Retina (tissue), 1 donor: ENCODE results near the gene BCAS4.
A peak's percentile ranks its signal among the peaks of the same experiment; 100 is the strongest.

Source experiments
- DNase-seq: peaks from one replicate; pipeline ENCODE4 v3.0.0-alpha.2; 2016

Gene BCAS4

DNA sequence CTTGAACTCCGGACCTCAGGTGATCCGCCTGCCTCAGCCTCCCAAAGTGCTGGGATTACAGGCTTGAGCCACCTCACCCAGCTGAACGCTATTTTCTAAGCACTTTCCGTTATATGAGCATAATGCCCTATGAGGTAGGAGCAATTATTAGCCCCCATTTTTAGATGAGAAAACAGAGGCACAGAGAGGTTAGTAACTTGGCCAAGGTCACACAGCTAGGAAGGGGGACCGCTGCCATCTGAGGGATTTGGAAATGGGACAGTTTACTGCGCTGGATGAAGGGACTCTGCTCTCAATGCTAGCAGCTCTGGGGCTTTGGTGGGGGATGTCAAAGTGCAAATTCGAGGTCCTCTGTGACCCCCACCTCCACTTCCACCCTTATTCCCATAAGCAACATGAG lies 62.5 kb downstream of the BCAS4 start:
- DNase-seq, result no peak

DNA sequence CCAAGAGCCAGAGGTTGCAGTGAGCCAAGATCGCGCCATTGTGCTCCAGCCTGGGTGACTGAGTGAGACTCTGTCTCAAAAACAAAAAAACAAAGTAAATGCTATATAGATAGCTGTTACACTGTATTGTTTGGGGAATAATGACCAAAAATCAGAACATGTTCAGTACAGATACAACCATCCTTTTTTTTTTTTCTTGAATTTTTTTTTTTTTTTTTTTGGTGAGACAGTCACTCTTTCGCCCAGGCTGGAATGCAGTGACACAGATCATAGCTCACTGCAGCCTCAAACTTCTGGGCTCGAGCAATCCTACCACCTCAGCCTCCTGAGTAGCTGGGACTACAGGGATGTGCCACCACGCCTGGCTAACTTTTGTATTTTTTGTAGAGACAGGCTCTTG lies 63.7 kb downstream of the BCAS4 start:
- no peak for DNase-seq

DNA sequence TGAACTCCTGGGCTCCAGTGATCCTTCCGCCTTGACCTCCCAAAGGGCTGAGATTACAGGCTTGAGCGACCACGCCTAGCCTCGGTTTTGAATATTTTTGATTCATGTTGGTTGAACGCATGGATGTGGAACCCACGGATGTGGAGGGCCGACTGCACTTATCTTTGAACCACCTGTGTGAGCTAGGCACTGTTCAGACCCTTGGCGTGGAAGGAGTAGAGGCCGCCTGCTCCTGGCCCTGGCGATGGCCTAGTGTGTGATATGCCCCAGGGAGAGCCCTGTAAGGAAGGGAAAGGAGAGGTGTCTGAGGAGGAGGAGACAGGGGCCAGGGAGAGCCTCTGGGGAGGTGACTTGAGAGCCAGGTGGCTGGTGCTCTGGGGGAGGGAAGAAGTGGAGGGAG lies 64.3 kb downstream of the BCAS4 start:
- DNase-seq, result no peak

DNA sequence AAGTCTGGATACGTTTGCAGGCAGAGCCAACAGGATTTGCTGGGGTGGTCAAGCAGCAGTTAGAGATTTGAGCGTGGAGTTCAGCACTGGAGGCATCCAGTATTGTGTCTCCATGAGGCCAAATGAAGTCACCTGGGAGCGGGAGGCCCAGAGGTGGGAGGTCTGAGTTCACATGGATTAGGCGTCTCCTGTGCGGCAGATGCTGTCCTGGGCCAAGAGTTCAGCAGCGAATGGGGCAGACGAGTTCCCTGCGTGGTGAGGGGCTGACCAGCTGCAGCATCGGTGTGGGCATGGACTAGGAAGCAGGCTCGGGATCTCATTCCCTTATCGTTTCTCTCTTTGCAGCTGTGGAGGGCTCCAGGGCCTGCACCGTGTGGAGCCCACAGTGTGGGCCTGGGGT lies 66.2 kb downstream of the BCAS4 start:
- no peak for DNase-seq

DNA sequence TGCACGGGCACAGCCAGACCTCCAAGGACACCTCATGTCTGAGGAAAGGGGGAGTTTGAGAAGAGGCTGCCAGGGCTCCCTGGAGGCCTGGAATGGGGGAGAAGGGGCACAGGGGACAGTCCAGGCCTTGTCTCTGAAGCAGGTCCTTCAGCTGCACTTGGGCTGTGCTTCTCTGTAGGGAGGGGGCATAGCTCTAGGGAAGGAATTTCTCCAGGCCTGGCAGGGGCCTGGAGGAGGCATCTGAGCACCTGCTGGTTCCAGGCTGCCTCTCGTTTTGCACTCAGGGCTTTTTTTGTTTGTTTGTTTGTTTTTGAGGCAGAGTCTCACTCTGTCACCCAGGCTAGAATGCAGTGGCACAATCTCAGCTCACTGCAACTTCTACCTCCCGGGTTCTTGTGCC lies 67.7 kb downstream of the BCAS4 start:
- no peak for DNase-seq

DNA sequence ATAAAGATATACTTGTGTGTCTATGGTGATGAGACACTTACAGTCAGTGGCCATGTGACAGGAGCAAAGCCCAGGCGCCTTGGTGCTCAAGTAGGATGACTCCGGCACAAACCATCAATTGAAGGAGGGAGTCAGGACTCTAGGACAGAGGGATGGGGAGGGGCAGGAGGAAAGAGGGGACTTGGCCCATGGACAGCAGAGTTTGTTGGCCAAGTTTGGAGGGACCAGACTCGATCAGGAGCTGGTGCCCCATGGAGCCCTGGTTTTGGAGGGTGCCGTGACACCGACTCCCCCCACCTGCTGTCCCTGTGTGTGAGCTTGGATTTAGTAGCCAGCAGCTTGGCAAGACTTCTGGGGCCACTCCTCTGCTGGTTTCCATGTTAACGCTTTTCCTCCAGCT lies 70.3 kb downstream of the BCAS4 start:
- no peak for DNase-seq

DNA sequence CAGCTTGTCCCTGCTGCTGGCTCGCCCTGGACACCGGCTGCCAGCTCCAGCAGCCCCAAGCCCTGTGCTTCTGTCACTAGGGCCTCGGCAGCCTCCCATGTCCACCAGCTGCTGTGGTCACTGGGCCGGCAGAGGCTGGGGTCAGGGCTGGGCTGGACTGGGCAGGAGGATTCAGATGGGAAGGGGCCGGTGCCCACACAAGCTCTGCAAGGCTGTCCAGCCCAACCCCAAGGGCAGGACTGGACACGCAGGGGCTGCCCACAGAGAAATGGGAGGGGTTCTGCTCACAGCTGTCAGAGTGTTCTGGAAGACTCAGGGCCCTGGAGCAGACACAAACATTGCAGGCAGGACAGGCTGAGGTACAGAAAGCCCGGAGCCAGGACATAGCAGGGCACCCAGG lies 70.7 kb downstream of the BCAS4 start:
- DNase-seq, result no peak

DNA sequence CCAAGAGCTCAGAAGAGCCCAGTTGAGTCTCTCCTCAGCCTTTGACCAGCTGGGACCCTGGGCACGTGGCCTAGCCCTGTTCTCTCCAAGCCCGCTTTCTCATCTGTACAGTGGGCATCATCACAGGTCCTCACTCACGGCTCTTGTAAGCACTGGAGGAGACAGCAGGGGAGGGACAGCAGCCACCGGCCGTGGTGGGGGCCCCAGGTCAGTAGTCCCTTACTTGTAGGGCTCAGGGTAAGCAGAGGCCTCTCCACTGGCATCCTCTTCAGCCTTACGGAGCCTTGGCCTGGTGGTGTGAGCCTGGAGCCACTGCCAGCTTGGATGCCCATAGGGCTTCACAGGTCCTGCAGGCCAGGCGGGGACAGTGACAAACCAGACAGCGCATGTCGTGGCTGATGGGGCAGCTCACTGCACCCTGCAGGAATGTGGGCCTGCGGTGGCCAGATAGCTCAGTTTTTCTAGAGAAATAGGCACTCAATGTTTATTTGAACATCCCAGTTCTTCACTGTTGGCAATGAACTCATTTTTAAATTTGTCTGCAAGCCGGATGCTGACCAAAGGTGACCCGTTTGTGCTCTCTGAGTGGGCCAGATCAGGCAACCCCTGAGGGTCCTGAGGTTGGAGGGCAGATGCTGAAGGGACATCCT lies 71.3 kb downstream of the BCAS4 start:
- DNase-seq, result no peak

DNA sequence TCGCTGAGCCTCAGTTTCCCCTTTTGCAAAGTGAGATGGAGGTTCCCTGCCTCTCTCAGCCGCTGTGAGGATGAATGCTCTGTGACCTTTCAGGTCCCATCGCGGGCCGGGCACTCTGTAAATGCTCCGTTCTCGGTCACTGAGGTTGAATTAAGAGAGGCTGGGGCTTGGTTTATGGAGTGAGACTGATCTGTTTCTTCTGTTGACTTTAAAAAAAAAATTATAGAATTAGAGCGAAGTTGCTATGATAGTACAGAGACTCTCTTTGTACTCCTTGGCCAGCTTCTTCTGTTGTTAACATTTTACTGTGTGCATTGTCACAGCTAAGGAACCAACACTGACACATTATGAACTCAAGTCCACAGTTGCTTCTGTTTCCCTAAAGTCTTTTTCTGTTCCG lies 72.0 kb downstream of the BCAS4 start:
- DNase-seq, result no peak

DNA sequence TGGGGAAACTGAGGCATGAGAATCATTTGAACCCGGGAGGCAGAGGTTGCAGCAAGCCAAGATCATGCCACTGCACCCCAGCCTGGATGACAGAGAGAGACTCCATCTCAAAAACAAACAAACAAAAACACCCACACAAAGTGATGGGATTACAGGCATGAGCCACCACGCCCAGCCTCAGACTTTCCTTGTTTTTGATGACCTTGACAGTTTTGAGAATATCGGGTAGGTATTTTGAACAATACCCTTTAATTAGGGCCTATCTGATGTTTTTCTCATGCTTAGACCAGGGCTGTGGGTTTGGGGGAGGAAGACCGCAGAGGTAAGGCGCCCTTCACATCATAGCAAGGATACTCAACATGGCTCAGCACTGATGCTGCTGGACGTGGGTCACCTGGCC lies 72.9 kb downstream of the BCAS4 start:
- DNase-seq, result no peak

DNA sequence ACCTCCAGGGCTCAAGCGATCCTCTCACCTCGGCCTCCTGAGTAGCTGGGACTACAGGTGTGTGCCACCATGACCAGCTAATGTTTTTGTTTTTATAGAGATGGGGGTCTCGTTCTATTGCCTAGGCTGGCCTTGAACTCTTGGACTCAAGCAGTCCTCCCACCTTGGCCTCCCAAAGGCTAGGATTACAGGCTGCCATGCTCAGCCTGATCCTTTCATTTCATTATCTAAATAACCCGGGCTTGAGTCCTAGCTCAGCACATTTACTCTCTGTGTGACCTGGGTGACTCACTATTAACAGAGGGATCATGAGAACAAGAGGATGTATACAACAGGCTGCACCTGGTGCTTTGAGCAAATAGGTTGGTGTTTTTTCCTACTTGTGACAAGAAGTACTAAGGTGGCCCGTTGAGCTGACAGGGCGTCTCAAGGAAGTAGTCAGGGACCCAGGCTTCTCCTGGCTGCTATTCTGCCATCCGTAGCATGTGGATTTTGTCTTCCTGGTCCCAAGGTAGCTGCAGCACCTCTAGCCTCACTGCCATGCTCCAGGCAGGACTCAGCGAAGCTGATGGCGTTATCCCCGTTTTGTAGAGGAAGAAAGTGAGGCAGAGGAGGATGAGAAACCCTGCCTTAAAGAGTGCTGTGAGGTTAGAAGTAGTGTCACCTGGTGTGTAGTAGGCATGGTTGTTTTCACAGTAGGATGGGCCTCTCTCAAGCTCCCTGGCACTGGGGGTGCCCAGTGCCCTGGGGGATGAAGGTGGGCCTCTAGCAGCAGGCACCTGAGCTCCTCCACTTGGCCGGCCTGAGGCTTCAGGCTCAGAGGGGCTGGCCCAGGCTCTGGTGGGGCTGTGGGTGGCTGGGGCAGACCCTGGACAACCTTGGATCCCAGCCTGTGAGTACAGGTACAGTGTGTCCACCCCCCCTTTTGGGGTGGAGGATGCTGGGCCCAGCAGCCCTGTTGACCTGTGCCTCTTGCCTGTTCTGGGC lies 73.9 kb downstream of the BCAS4 start:
- no peak for DNase-seq

DNA sequence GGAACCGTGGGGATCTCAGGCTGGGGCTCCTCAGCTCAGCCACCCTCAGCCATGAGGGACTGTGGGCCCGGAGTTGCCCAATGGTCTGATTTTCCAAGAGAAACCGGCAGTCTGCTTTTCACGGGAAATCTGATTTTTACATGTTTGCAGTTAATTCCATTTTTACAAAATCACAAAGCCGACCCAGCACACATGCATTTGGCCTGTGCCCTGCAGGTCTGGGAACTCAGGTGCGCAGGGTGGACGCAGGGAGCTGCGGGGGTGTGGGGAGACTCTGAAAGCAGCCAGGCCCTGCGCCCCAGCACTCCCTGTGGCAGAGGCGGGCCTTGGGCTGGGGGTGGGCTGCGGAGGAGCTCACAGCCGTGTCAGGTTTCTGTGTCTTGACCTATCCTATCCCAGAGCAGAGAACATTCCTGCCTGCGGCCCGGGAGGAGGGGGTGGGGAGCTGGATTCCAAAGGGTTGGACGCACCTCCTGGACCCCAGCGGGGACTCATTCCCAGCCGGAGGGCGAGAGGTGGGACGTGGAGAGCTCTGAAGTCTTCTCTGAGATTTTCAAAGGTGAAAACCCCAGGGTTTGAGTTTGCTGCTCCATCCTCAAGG lies 75.8 kb downstream of the BCAS4 start:
- peak; percentile 74 for DNase-seq

DNA sequence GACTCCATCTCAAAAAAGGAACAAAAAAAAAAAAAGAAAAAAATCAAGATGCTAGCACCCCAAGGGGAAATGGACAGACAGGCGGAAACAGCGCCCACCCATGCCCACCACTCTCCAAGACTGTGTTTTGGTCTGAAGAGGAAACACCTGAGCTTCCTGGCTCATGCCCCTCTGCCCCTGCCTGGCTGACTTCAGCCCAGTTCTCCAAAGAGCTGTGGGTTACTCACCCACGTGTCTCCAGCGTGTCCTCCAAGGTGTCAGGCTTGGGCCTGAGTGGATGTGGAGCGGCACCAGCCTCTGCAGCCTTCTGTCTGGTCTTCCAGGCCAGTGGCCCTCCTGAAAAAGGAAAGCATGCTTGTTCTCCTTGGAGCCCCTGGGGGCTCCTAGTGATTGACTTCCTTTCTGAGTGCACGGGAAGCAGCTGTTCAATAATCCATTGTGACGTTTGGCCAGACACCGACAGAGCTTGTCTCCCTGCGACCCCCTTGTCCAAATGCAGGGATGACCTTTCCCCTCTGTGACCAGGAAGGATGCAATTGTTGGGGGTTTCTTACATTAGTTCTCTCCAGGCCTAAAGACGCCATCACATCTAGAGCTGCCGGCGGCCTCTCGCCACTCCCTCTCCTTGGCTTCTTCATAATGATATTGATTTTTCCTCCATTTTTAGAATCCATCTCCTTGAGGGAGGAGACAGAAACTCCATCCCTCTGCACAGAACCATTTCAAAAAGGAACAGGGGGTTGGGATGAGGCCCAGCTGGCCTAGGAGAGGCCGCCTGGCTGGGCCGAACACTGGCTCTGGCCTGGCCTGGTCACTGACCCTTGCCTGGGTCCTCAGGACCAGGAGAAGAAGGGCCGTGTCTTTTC lies 77.9 kb downstream of the BCAS4 start:
- peak; percentile 65 for DNase-seq

DNA sequence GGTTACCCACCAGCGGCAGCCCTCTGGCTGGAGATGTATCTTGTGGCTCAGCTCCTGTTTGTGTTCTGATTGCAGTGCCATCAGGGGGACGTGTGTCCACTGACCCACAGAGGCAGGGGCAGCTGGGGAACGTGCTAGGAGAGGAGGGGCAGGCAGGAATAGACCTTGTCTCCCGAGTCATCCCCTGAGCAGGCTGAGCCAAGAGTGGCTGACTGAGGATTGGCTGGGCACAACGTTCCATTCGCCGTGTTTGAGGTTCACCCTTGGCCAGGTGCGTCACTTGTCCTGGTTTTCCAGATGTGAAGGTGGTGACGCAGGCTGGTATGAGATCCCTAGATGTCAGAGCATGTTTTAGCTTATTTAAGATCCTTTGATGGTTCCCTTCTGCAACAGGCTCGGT lies 78.7 kb downstream of the BCAS4 start:
- no peak for DNase-seq

DNA sequence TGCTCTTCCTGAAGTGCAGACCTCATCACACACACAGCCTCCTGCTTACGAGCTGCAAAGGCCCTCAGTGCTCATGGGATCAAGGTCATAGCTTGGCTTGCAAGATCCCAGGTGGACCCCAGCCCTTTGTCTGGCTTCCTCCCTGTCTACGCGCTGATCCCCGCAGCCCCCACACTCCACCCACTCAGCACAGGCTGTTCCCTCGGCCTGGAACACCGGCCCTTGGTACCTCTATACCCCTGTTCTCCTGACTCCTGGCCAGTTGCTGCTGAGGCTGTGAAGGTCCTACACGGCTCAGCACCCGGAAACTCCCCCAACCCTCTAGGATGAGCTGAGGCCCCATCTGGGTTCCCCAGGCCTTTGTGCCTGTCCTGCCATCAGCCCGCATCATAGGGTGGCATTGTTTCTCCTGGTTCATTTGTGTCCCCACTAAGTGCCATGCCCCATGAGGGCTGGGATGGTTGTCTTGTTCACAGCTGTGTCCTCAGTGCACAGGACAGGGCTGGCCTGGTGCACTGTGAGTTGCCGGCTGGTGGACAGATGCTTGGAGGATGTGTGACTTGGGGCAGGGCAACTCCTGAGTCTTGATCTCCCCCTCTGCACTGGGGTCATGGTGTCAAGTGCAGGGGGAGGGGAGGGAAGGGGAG lies 79.4 kb downstream of the BCAS4 start:
- no peak for DNase-seq

DNA sequence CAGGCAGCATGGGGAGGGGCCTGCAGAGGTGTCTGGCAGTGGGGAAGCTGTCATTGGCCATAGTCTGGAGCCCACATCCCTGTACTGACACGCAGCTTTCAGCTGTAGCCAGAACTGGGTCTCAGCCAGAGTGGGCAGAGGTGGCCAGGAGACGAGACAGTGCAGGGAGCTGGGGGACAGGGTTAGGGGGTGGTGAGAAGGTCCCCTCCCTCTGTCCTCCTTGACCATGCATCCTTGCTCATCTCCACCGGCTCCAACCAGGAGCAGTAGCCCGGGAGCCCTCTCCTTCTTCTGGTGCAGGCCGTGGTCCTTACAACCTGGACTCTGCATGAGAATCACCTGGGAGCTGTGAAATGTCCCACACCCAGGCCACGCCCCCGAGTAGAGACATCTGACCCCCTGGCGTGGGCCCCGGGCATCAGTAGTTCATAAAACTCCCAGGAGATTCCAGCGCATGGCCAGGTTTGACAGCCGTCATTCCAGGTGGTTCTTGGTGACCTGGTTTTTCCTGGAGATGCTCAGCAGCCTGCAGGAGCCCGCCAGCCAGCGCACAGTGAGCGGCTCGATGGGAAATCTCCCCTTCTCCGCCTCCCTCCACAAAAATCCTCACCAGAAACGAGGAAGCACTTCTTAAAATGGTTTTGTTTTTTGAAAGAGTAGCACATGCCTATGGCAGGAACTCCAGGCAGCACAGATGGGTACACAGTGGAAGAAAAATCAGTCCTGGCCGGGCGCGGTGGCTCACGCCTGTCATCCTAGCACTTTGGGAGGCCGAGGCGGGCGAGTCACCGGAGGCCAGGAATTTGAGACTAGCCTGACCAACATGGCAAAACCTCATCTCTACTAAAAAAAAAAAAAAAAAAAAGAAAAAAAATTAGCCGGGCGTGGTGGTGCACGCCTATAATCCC lies 80.2 kb downstream of the BCAS4 start:
- DNase-seq, result no peak

DNA sequence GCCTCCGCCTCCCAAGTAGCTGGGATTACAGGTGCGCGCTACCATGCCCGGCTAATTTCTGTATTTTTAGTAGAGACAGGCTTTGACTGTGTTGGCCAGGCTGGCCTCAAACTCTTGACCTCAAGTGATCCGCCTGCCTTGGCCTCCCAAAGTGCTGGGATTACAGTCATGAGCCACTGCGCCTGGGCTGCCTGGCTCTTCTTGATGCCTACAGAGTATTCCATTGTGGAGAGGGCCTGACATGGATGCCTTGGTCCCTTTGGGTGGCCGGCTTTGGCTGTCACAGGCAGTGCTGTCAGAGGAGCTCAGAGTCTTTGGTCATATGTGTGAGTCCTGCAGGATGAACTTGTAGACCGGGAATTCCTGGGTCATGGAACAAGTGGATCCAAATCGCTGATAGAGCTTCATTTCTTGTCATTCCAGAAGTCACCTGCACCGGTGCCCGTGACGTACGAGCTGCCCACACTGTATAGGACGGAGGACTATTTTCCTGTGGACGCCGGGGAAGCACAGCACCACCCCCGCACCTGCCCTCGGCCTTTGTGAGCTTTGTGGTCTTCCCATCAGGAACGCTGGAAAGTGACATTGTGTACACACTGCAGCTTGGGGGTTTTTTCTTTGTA lies 81.3 kb downstream of the BCAS4 start:
- no peak for DNase-seq

DNA sequence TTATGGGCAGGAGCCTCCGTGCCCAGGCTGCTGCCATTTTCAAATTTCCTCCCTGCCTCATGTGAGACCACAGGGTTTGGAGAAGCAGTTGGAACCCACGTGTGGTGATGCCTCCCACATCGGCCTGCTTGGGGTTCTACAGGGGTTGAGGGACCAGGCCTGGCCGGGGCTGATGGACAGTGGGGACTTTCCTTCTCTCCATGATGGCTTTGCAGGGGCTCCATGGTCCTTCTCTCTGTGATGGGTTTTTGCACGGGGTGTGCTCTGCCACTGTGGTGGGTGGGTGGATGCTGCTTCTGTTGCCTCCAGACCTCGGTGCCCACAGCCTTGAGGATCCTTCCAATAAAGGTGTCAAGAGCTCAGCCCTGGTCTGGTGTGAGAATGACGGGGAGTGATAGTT lies 82.0 kb downstream of the BCAS4 start:
- DNase-seq, result no peak

DNA sequence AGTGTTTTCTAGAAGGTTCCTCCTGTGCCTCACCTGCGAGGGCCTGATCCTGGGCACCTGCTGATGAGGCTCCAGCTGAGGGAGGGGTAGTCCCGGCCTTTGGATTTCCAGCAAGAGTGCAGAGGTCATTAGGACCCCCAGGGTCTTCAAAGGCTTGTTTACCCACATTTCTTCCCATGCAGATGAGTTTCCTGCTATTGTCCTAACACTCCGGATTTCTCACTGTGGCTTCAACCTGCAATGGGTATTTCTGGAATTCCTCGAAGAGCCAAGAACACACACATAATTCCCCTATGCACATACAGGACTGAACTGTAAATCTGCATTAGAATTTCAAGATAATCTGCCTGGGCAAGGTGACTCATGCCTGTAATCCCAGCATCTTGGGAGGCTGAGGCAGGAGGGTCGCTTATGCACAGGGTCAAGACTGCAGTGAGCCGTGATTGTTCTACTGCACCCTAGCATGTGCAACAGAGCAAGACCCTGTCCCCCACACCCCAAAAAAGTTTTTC lies 82.4 kb downstream of the BCAS4 start:
- DNase-seq, result no peak
